ENCODE data around the gene MSRB3.

GRCh38 chr12:65335981-65336380 lies 57.5 kb downstream of the MSRB3 start:
- TF ChIP-seq CTCF (IDR thresholded peaks at IDR 0.05): no peak
- no peak for TF ChIP-seq EP300 (IDR thresholded peaks at IDR 0.05)

All from ovary (tissue), 3 donors.